C4-2B (cell line): ENCODE results near the gene ZNF688.
"Not testable (repeated sequence)": the region's sequence is repeated elsewhere in the genome, so short reads cannot be mapped to it uniquely, and the experiment has no call there.

Experiments used
- H3K27ac ChIP-seq: fragments of 450-650 bp; 2 replicates; pipeline ENCODE4 v1.5.1; 2017
- ZFX ChIP-seq: fragments of 450-650 bp; IDR thresholded peaks from 2 replicates; pipeline ENCODE4 v1.6.1; 2017
- TF ChIP-seq, protein P1 (sequence below): fragments of 450-650 bp; conservative IDR thresholded peaks from 2 replicates; pipeline ENCODE4 v1.5.1; 2017; ENCODE audit warnings: mild to moderate bottlenecking

The ZNF688 gene

DNA sequence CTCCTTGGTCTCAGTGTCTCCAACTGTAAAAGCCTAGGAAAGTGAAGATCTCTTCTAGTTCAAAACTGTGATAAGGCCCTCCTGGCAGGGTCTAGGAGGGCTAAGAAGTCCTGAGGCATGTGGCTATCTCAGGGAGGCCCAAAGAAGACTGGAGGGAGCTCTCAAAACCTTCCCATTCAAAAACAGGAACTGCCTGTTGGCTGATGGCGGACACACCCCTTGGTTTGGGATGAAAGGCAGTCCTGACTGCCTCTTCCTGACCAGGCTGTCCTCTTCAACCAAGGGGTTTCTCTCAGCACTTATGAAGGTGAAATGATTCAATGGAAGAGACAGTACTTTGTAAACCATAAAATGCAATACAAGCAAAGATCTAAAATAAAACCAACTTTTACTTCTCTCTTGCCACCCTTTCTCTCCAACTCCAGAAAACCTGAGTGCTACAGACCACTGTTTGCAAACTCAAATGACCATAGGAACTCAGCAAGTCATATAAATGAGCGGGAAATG, 18.1 kb downstream of the ZNF688 start:
- TF ChIP-seq, protein P1, sequence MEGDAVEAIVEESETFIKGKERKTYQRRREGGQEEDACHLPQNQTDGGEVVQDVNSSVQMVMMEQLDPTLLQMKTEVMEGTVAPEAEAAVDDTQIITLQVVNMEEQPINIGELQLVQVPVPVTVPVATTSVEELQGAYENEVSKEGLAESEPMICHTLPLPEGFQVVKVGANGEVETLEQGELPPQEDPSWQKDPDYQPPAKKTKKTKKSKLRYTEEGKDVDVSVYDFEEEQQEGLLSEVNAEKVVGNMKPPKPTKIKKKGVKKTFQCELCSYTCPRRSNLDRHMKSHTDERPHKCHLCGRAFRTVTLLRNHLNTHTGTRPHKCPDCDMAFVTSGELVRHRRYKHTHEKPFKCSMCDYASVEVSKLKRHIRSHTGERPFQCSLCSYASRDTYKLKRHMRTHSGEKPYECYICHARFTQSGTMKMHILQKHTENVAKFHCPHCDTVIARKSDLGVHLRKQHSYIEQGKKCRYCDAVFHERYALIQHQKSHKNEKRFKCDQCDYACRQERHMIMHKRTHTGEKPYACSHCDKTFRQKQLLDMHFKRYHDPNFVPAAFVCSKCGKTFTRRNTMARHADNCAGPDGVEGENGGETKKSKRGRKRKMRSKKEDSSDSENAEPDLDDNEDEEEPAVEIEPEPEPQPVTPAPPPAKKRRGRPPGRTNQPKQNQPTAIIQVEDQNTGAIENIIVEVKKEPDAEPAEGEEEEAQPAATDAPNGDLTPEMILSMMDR, result no peak
- no peak for TF ChIP-seq ZFX
- H3K27ac ChIP-seq, result no peak overlapping the region

DNA sequence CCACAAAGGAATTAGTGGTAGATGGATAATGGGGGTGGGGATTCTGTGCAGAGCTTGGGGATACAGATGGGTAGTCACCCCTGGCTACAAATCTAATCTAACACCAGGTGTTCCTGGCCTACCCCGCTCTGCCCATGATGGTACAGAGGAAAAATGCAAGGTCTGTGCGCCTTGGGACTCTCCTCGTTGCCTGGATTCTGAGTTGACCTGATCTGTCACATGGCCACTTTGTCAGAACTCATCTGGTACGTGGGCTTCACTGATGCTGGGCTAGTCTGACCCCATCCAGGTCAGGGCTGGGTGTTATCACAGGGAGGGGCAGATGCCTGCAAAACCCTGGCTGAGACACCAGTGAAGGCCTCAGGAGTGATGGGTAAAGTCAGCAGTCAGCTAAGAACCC, 18.6 kb downstream of the ZNF688 start:
- no peak for TF ChIP-seq ZFX
- TF ChIP-seq, protein P1, result no peak
- no peak overlapping the region for H3K27ac ChIP-seq

DNA sequence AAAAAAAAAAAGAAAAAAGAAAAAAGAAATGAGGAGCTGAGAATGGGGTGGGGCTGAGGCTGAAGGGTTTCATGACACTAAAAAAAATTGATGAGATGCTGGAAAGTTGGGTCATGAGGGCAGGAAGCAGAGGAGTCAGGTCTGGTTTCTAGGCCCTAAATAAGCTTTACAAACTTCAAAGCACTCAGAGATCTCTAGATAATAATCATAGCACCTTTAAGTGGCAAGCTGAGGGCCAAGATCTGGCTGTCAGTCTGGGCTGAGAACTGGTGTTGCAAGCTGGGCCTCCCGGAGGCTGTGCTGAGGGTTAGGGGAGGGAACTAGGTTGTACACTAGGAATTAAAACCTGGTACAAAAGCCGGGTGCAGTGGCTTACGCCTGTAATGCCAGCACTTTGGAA, 19.7 kb downstream of the ZNF688 start:
- no peak overlapping the region for H3K27ac ChIP-seq
- TF ChIP-seq ZFX, result no peak
- TF ChIP-seq, protein P1, result no peak

DNA sequence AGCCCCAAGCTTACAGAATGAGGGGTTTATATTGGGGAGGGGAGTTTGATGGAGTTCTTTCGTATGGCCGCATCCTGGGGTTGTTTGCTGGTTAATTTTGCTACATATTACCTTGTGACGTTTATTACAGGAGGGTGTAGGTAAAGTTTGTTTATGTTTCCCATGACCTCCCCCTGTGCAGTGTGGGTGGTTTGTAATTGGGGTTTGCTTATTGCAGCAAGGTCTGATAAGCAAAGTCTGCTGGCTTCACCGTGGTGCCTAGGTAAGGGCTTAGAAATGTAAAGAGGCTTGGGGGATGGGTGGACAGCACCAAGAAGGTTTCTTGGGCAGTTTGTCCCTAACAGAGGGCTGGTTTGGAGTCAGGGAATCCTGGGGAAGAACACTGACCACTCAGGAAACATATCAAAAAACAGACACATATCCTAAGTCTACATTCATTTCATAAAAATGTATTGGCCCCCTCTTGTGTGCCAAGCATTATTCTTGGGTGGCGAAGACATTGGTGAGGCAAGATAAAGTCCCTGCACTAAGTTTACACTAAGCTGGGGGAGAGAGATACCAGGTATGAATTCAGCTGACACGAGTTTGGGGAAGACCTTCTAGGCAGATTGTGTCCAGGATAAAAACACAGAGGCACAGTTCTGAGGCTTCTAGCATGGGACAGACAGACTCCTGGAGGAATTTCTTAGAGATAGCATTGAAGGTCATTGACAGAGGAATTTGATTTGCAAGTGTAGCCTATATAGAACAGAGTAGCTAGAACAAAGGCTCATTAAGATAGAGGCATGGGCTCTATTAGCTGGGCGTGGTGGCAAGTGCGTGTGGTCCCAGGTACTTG, 22.9 kb downstream of the ZNF688 start:
- H3K27ac ChIP-seq, result no peak overlapping the region
- no peak for TF ChIP-seq ZFX
- TF ChIP-seq, protein P1, result no peak

DNA sequence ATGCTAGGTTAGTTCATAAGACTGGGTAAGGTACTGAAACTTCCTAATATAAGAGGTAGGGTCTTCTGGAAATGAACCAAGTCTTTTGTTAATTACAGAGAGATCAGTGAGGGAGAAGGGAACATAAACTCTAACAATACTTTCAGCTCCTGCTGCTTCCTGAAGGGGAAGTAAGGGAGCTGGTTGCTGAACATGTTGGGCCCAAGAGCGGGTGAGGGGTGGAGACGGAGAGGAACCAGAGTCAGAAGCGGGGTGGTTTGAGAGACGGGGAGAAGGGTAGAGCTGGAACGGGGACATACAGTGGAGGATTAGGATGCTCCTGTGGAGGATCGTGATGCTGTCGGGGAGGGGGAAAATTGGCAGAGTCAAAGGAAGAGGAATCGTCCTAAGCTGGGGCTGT, 25.4 kb downstream of the ZNF688 start:
- no peak overlapping the region for H3K27ac ChIP-seq
- TF ChIP-seq ZFX, result no peak
- TF ChIP-seq, protein P1, result no peak

DNA sequence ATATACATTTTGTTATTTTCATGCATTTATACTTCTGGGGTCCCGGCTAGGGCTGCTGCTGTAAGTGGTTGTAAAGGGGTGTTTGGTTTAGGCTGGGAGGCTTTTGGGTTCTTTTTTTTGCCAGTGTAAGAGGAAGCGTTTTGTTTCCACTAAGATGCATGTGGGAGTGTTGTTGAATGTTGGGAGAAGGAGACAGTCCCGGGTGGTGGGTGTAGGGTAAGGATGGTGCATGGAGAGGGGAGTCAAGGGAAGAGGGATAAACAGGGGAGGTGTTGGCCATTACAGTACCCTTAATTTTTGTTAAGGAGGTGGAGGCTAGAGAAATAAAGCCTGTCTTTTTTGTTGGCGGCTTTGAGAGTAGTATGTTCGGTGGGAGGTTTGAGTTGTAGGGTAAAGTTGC, 28.4 kb downstream of the ZNF688 start:
- TF ChIP-seq ZFX, result no peak
- TF ChIP-seq, protein P1, result no peak

DNA sequence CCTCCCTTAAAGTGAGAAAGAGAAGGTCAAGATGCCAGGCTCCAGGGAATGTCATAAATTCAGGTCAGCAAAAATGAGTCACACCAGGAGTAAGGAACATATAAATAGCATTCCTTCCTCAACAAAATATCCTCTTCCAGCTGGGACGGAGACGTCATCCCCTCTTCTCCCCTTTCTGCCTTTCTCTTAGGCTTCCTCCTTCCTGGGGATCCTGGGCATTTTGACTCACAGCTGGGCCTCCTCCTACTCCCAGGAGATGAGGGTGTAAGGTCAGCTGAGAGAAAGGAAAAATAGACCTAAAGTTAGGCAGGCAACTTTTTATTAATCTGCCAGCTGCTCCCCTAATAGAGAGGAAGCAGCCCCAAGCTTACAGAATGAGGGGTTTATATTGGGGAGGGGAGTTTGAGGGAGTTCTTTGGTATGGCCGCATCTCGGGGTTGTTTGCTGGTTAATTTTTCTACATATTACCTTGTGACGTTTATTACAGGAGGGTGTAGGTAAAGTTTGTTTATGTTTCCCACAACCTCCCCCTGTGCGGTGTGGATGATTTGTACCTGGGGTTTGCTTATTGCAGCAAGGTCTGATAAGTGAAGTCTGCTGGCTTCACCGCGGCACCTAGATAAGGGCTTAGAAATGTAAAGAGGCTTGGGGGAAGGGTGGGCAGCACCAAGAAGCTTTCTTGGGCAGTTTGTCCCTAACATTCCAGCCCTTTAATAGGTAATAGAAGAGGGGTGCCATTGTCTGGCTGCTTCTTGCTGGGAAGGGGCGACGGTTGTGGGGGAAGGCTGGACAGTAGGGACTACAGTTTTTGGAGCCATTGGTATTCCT, 29.8 kb downstream of the ZNF688 start:
- TF ChIP-seq ZFX, result no peak
- TF ChIP-seq, protein P1, result no peak

More for the DNA sequence above, 28.4 kb downstream of the ZNF688 start:
- no peak overlapping the region for H3K27ac ChIP-seq

DNA sequence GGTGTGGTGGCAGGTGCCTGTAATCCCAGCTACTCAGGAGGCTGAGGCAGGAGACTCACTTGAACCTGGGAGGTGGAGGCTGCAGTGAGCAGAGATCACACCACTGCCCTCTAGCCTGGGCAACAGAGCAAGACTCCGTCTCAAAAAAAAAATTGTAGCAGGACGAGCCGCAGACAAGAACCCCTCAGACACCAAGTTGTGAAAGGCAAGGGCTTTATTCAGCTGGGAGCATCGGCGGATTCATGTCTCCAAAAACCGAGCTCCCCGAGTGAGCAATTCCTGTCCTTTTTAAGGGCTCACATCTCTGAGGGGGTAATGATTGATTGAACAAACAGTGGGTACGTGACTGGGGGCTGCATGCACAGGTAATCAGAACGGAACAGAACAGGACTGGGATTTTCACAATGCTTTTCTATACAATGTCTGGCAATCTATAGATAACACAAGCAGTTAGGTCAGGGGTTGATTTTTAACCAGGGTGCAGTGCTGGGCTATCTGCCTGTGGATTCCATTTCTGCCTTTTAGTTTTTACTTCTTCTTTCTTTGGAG, 30.5 kb downstream of the ZNF688 start:
- H3K27ac ChIP-seq, result not testable (repeated sequence)

More for the DNA sequence above, 29.8 kb downstream of the ZNF688 start:
- H3K27ac ChIP-seq, result no peak overlapping the region

DNA sequence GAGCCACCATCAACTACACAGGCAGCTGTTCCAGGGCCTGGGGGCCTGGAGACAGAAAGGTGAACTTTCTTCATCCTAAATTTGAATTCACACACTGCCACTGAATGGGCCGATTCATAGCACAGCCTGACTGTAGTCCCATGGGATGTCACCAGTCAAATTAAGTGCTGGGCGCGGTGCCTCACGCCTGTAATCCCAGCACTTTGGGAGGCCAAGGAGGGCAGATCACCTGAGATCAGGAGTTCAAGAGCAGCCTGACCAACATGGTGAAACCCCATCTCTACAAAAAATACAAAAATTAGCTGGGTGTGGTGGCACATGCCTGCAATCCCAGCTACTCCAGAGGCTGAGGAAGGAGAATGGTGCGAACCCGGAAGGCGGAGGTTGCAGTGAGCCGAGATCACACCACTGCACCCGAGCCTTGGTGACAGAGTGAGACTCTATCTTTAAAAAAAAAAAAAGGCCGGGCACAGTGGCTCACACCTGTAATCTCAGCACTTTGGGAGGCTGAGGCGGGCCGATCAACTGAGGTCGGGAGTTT, 31.5 kb downstream of the ZNF688 start:
- H3K27ac ChIP-seq, result not testable (repeated sequence)
